Dedifferentiated amniotic fluid mesenchymal stem cell (primary cell): ENCODE results near the gene TOGARAM2.
A peak's percentile ranks its signal among the peaks of the same experiment; 100 is the strongest.
"Not testable (repeated sequence)": the region's sequence is repeated elsewhere in the genome, so short reads cannot be mapped to it uniquely, and the experiment has no call there.

Source experiments
- DNase-seq: peaks from one replicate; pipeline ENCODE4 v3.0.0-alpha.2; 2016; ENCODE audit errors: extremely low spot score

Gene TOGARAM2

GRCh38 chr2:29072251-29072650 is 91.2 kb downstream of the TOGARAM2 start:
- no peak for DNase-seq

- no peak for DNase-seq
Observed at GRCh38 chr2:29072971-29073725, 92.0 kb downstream of the TOGARAM2 start.

- no peak for DNase-seq
Observed at GRCh38 chr2:29073933-29074332, 92.8 kb downstream of the TOGARAM2 start.

- no peak for DNase-seq
Observed at GRCh38 chr2:29074411-29074810, 93.3 kb downstream of the TOGARAM2 start, which contains the start of gene PCARE. TSS of gene PCARE (minus strand) at chr2:29074523. CDS start at chr2:29074261, 262 bp downstream.

- peak; percentile 28 for DNase-seq
Observed at GRCh38 chr2:29075894-29076705, 95.0 kb downstream of the TOGARAM2 start.

- DNase-seq, result no peak
Observed at GRCh38 chr2:29079887-29080286, 98.8 kb downstream of the TOGARAM2 start.

GRCh38 chr2:29080886-29081743 is 100.0 kb downstream of the TOGARAM2 start:
- DNase-seq, result no peak

GRCh38 chr2:29082804-29083495 is 101.9 kb downstream of the TOGARAM2 start:
- DNase-seq, result no peak

- DNase-seq, result no peak
Observed at GRCh38 chr2:29084554-29084953, 103.5 kb downstream of the TOGARAM2 start.

GRCh38 chr2:29090311-29090710 is 109.2 kb downstream of the TOGARAM2 start:
- DNase-seq, result not testable (repeated sequence)

- no peak for DNase-seq
Observed at GRCh38 chr2:29096969-29097368, 115.9 kb downstream of the TOGARAM2 start.

- no peak for DNase-seq
Observed at GRCh38 chr2:29097569-29097968, 116.5 kb downstream of the TOGARAM2 start.

- DNase-seq, result no peak
Observed at GRCh38 chr2:29100564-29100963, 119.5 kb downstream of the TOGARAM2 start.
